BE2C (cell line): ENCODE data around the gene PTPRH.

ENCODE experiments used
- DNase-seq: peaks from one replicate; pipeline ENCODE4 v3.0.0-alpha.2; 2020
- H3K27me3 ChIP-seq: fragments of 250-450 bp; sonication (Bioruptor Pico); 2 replicates; pipeline ENCODE4 v1.5.1; 2020; ENCODE audit warnings: mild to moderate bottlenecking
- H3K36me3 ChIP-seq: fragments of 250-450 bp; sonication (Bioruptor Pico); 2 replicates; pipeline ENCODE4 v1.5.1; 2020; ENCODE audit warnings: mild to moderate bottlenecking
- H3K4me1 ChIP-seq: fragments of 250-450 bp; sonication (Bioruptor Pico); 2 replicates; pipeline ENCODE4 v1.5.1; 2020
- H3K4me3 ChIP-seq: 2 replicates; pipeline ENCODE4 v1.5.1; 2011; ENCODE audit warnings: low read depth, low read length
- H3K9me3 ChIP-seq: fragments of 250-450 bp; sonication (Bioruptor Pico); 2 replicates; pipeline ENCODE4 v1.5.1; 2020
- CTCF ChIP-seq: IDR thresholded peaks from 2 replicates; pipeline ENCODE4 v1.5.1; 2012; ENCODE audit warnings: mild to moderate bottlenecking, low read depth, low read length

Gene PTPRH

DNA sequence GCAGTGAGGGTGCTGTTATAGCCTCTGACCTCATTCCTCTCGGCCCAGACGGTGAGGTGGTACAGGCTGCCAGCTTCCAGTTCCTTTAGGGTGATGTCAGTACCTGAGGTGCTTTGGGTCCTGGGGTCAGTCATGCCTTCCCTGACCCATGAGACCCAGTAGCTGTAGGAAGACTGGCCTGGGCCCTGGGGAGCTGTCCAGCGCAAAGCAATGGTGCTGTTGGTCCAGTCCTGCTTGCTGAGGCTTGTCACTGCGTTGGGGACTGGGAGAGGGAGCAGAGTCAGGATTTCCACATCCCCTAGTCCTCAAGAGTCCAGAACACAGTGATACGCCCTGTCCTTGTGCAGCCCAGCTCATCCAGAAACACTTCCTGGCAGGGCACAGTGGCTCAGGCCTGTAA lies 10.7 kb downstream of the PTPRH start:
- Histone ChIP-seq H3K36me3 (no peaks in the 10 kb centered on the region), H3K27me3 (no peaks in the 10 kb centered on the region), H3K4me1 (no peaks in the 10 kb centered on the region), H3K4me3 (no peak overlapping the region), H3K9me3 (no peaks in the 10 kb centered on the region)
- no peak for TF ChIP-seq CTCF
- DNase-seq, result no peak

GRCh38 chr19:55197528-55197927 lies 11.8 kb downstream of the PTPRH start:
- no peak for TF ChIP-seq CTCF
- H3K4me1 ChIP-seq, result no peaks in the 10 kb centered on the region
- peak; percentile 22 for DNase-seq

DNA sequence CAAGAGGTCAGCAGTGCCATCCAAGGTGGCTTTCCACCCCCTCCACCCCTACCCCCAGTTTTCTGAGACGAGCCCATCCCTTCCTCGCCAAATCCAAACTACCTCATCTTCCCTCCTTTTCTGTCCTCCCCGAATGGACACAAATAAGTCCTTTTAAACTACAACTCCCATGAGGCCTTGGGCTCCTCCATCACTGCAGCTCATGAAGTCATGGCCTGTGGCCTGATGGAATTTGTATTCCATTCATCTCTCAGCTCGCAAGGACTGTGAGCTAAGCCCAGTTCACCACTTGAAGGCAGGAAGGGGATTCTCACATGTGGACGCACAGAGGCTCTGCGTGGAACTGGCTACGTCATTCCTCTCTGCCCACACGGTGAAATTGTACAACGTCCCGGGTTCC lies 12.5 kb downstream of the PTPRH start:
- H3K9me3 ChIP-seq, result no peaks in the 10 kb centered on the region
- H3K4me1 ChIP-seq, result no peaks in the 10 kb centered on the region
- H3K36me3 ChIP-seq, result no peaks in the 10 kb centered on the region
- DNase-seq, result peak; percentile 25
- no peak overlapping the region for H3K4me3 ChIP-seq
- no peak for TF ChIP-seq CTCF
- no peaks in the 10 kb centered on the region for H3K27me3 ChIP-seq

More at GRCh38 chr19:55197528-55197927, 11.8 kb downstream of the PTPRH start:
- Histone ChIP-seq H3K9me3 (no peaks in the 10 kb centered on the region), H3K4me3 (no peak overlapping the region), H3K36me3 (no peaks in the 10 kb centered on the region), H3K27me3 (no peaks in the 10 kb centered on the region)

DNA sequence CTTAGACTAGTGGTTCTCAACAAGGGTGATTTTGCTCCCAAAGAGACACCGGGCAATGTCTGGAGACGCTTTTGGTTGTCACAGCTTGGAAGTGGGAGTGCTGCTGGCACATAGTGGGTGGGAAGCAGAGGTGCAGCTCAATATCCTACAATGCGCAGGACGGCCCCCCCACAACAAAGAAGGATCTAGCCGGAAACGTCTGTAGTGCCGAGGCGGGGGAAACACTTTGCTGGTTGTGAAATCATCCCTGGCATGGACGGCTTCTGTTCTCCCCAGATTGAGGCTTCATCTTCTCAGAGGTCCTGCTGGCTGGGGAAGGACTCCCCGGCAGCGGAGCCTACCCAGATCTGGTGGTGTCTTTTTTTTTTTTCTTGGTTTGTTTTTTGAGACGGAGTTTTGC lies 15.8 kb downstream of the PTPRH start:
- TF ChIP-seq CTCF, result no peak
- H3K36me3 ChIP-seq, result no peaks in the 10 kb centered on the region
- H3K4me1 ChIP-seq, result no peaks in the 10 kb centered on the region
- no peaks in the 10 kb centered on the region for H3K27me3 ChIP-seq
- DNase-seq, result no peak
- H3K4me3 ChIP-seq, result no peak overlapping the region
- peaks cover 3% of the 10 kb centered on the region for H3K9me3 ChIP-seq

DNA sequence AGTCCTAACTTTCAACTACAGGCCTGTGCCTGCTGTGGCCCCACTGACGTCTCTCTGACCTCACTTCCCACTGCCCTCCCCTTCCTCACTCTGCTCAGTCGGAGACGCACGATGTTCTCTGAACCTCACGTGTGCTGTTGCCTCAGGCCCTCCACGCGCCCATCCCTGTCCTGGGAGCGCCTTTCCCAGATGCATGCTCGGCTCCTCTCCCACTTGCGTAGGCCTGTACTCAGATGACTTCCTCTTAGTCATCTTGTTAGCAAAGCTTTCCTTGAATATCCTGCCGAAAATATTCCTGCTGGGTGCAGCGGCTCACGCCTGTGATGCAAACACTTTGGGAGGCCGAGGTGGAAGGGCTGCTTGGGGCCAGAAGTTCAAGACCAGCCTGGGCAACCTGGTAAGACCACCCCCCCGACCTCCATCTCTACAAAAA lies 19.9 kb downstream of the PTPRH start:
- H3K9me3 ChIP-seq, result peaks cover 3% of the 10 kb centered on the region
- no peak for TF ChIP-seq CTCF
- DNase-seq, result peak; percentile 65
- H3K4me3 ChIP-seq, result no peak overlapping the region
- H3K27me3 ChIP-seq, result no peaks in the 10 kb centered on the region
- H3K4me1 ChIP-seq, result no peaks in the 10 kb centered on the region
- no peaks in the 10 kb centered on the region for H3K36me3 ChIP-seq

- H3K4me1 ChIP-seq, result no peaks in the 10 kb centered on the region
- no peak for DNase-seq
- H3K4me3 ChIP-seq, result no peak overlapping the region
- no peaks in the 10 kb centered on the region for H3K36me3 ChIP-seq
- H3K27me3 ChIP-seq, result no peaks in the 10 kb centered on the region
- peaks cover 3% of the 10 kb centered on the region for H3K9me3 ChIP-seq
- no peak for TF ChIP-seq CTCF
Measured at GRCh38 chr19:55188625-55189024, 20.7 kb downstream of the PTPRH start.
